ENCODE measurements around the gene ANKRD42. TPM values are rescaled to one million over a fixed set of nuclear protein-coding genes. Genes with fewer than 3 reads are reported as not detected.

Gene ANKRD42
- total and polyA plus RNA-seq, 9 of the 15 experiments (the other 6 are each of a cell fraction or from before 2014, with no cell fraction given) = 2.8 to 9.1 (median 6.1) TPM

GRCh38 chr11:83194281-83195142 lies 1.0 kb downstream of the ANKRD42 start (continued):
- TF ChIP-seq RREB1 (CRISPR knock-in tag; IDR thresholded peaks at IDR 0.05) (no peak), GABPA (tag; conservative IDR thresholded peaks at IDR 0.05; ENCODE audit: low read depth) (no peak), CHCHD3 (CRISPR knock-in tag; IDR thresholded peaks at IDR 0.05) (no peak), KLF6 (CRISPR knock-in tag; IDR thresholded peaks at IDR 0.05; ENCODE audit: borderline replicate concordance) (no peak), ZKSCAN8 (CRISPR knock-in tag; IDR thresholded peaks at IDR 0.05) (no peak), CHD1 (IDR thresholded peaks at IDR 0.05; ENCODE audit: low read length) (peak; percentile 51), HES1 (IDR thresholded peaks at IDR 0.05; ENCODE audit: low read depth) (no peak), CTBP1 (IDR thresholded peaks at IDR 0.05; ENCODE audit: borderline replicate concordance) (peak; percentile 23; the same call in 1 of the 2 replicates), ZFX (CRISPR knock-in tag; IDR thresholded peaks at IDR 0.05) (peak; percentile 84), ZNF263 (CRISPR knock-in tag; IDR thresholded peaks at IDR 0.05; ENCODE audit: borderline replicate concordance) (no peak), RBM15 (IDR thresholded peaks at IDR 0.05; ENCODE audit: insufficient read depth, low read length) (no peak), ELK3 (CRISPR knock-in tag; IDR thresholded peaks at IDR 0.05) (no peak), PTBP1 (IDR thresholded peaks at IDR 0.05; ENCODE audit: low read depth, low read length) (no peak), TAF7 (tag; IDR thresholded peaks at IDR 0.05) (peak; percentile 17; the same call in 1 of the 2 replicates), GABPB2 (CRISPR knock-in tag; conservative IDR thresholded peaks at IDR 0.05) (no peak), RBM25 (IDR thresholded peaks at IDR 0.05; ENCODE audit: low read depth, low read length, severe bottlenecking) (no peak), TBP (optimal IDR thresholded peaks at IDR 0.05; ENCODE audit: low read depth, low read length) (no peak), CHD4 (IDR thresholded peaks at IDR 0.05; ENCODE audit: insufficient read depth, insufficient replicate concordance, low read depth, low read length, poor library complexity, severe bottlenecking) (peak; percentile 18), RBFOX2 (IDR thresholded peaks at IDR 0.05; ENCODE audit: low read depth, low read length) (no peak), POLR3A (IDR thresholded peaks at IDR 0.05; ENCODE audit: borderline replicate concordance, extremely low read depth, insufficient read depth, insufficient read length) (no peak)
